Urinary bladder (tissue), 4 donors: ENCODE results near the gene SBNO2. TPM values are rescaled to one million over a fixed set of nuclear protein-coding genes. Genes with fewer than 3 reads are reported as not detected.

ENCODE experiments used
- DNase-seq: peaks from one replicate; pipeline ENCODE4 v3.0.0-alpha.2; 2015; ENCODE audit errors: extremely low spot score
- H3K27ac ChIP-seq: one replicate; pipeline ENCODE4 v1.5.1; 2013; ENCODE audit warnings: low read depth, mild to moderate bottlenecking, moderate library complexity
- H3K36me3 ChIP-seq: one replicate; pipeline ENCODE4 v1.6.1; 2013; ENCODE audit warnings: mild to moderate bottlenecking, moderate library complexity; ENCODE audit not compliant: insufficient read depth
- H3K4me1 ChIP-seq: one replicate; pipeline ENCODE4 v1.6.1; 2013; ENCODE audit warnings: mild to moderate bottlenecking, moderate library complexity; ENCODE audit not compliant: insufficient read depth
- H3K4me3 ChIP-seq: one replicate; pipeline ENCODE4 v1.5.1; 2013; ENCODE audit warnings: low read depth, low read length
- WGBS: extraction: QIAGEN DNeasy Blood & Tissue Kit; methylation state at CpG from one replicate; pipeline ENCODE4 v1.1.7; 2013; 5-methylcytosine and 5-hydroxymethylcytosine counted together
- polyA plus RNA-seq: library from polyadenylated mRNA; stranded (reverse); fragments of 200-250 nt; gene quantifications from one replicate; pipeline ENCODE4 v1.2.3, GENCODE V29; 2013
- total RNA-seq: library from RNA; depleted of rRNA; stranded (reverse); fragments of >200 nt; gene quantifications from one replicate; pipeline ENCODE4 v1.2.3, GENCODE V29; 2014
- donor health status: healthy with polysubstance abuse.
- donor health status: healthy.

SBNO2 gene
- total and polyA plus RNA-seq, 2 donors: 7.6 to 44.8 TPM

DNA sequence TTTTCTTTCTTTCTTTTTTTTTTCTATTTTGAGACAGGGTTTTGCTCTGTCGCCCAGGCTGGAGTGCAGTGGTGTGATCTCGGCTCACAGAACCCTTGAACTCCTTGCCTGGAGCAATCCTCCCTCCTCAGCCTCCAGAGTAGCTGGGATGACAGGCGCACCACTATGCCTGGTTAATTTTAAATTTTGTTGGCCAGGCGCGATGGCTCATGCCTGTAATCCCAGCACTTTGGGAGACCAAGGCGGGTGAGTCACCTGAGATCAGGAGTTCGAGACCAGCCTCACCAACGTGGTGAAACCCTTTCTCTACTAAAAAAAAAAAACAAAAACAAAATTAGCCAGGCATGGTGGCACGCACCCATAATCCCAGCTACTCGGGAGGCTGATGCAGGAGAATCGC, 8.7 kb upstream of the SBNO2 start:
- Histone ChIP-seq H3K4me1 (no peaks in the 10 kb centered on the region), H3K27ac (no peak overlapping the region), H3K4me3 (no peak overlapping the region), H3K36me3 (no peaks in the 10 kb centered on the region)
- DNase-seq: no peak
- WGBS: 92% methylated on average over 11 of the region's 11 CpGs

DNA sequence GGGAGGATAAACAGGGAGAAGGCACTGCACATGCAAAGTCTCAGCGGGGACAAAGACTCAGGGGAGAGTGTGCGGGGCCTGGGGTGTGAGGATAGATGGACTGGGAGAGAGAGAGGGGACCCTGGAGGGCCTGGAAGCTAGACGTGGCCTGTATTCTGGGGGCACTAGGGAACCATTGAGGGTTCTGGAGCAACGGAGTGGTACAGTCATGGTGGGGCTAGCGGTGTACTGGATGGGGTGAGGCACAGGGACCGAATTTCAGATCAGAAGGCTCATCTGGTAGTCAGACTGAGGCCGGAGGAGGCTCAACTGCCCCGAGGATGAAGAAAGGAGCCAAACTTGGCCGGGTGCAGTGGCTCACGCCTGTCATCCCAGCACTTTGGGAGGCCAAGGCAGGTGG, 8.0 kb upstream of the SBNO2 start:
- WGBS: 93% methylated on average over 10 of the region's 10 CpGs
- Histone ChIP-seq H3K36me3 (no peaks in the 10 kb centered on the region), H3K27ac (no peak overlapping the region), H3K4me1 (no peaks in the 10 kb centered on the region), H3K4me3 (no peak overlapping the region)
- DNase-seq: no peak

DNA sequence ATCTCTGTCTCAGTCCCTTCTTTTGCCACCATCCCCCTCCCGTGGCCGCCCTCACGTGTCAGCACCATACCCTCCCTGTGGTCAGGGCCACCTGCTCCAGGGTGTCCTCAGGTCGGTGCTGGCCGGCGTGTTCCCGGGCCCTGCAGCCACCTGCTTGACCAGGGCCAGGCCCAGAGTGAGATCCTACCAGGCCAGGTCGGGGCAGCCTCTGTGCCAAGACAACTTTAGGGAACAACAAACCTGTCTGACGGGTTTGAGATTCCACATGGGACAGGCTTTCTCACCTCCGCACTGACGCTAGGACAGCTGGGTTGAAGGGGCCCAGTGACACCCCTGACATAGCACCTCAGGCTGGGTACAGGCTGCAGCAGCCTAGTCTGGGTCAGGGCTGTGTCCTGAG, 7.5 kb upstream of the SBNO2 start:
- WGBS: 79% methylated on average over 11 of the region's 11 CpGs
- Histone ChIP-seq H3K36me3 (no peaks in the 10 kb centered on the region), H3K27ac (no peak overlapping the region), H3K4me1 (no peaks in the 10 kb centered on the region), H3K4me3 (no peak overlapping the region)
- DNase-seq: no peak

DNA sequence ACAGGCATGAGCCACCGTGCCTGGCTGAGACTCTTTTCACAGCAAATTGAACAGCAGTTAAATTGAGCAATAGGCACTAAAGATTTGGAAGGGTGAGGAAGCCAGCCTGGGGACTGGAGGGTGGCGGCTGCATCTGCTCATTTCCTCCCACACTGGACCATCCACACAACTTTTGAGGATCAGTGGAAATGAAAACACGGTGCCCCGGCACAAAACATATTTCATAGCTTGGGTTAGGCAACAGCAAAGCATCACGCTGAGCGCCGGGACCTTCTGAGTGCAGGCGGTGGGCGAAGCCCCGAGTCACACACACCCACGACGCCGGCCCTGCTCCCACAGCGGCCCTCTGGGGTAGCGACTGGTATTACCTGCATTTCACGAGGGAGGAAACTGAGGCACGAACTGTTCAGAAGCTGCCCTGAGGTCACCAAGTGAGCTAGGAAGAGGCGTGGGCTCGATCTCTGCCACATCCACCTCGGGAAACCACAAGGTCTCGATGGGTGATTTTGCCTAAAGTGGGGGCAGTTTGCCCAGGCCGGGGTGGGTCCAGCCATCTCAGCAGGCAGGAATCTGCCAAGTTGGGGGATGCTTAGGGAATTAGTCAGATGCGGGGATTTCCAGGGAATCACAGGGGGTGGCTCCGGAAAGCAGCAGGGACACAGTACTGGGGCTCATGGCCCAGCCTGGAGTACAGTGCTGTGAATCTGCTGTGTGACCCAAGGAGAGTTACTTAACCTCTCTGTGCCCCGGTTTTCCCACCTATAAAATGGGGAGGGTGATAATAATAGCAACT, 3.5 kb upstream of the SBNO2 start:
- DNase-seq: no peak
- 63% methylated on average over 25 of the region's 25 CpGs for WGBS
- no peaks in the 10 kb centered on the region for H3K36me3 ChIP-seq
- no peak overlapping the region for H3K4me3 ChIP-seq
- no peaks in the 10 kb centered on the region for H3K4me1 ChIP-seq
- H3K27ac ChIP-seq: no peak overlapping the region

DNA sequence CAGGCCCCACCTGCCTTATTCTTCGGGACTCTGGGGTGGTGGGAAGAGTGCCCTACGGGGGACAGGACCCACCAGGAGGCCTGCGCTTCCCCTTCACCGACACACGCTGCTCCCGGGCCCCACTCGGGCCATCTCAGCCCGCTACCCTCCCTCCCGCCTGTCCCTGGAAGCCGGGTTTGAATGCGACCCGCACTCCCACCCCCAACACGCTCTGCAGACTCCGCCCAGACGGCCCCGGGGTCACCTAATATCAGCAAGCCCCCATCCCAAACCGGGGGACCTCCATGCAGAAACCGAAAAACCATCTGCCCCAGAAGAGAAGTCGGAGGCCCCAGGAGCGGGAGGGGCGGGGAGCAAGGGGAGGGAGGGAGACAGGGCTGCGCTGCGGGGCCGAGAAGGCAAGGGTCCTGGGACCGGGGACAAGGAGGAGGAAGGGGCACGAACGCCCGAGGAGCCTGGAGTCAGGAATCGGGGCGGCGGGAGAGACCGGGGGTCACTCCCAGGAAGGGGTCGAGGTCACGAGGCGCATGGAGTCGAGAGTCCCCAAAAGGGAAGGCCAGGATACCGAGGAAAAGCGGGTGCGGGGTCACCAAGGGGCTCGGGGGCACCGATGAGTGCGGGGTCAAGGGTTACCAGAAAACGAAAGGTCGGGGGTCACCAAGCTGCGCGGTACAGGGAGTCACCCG, 766 bp downstream of the SBNO2 start:
- no peak for DNase-seq
- 3% methylated on average over 47 of the region's 47 CpGs for WGBS

DNA sequence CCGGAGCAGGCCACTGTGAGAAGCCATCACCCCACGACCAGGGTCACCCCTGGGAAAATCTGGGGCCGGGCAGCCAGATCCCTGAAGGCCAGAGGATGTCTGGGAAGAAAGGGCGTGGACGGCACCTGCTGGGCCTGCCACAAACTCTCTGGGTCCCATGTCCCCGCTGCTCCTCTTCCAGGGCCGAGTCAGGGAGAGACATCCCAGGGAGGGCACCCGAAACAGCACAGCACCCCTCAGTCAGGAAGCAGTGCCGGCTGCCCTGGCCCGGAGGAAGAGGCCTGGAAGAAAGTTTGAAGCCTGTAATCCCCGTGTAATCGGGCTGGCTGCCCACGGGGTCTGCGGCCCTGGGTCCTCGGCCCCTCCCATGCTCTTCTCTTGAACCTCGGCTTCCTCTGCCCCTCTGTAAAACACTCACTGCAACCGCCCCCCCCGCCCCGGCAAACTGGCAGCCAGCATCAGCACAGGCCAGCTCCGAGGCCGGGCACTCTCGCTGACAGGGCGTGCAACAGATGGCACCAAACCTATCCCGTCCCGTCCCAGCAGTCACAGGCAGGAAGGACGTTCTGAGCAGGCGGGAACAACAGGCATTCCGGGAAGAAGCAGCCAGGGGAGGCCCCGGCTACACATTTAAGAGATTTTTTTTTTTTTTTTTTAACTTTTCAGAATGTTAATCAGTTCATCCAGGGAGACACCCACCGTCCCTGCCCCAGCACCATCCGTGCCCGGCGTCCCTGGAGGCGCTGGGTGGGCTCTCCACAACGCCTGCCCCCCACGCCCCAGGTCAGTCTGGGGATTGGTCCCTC, 1.5 kb downstream of the SBNO2 start:
- Histone ChIP-seq H3K36me3 (no peaks in the 10 kb centered on the region), H3K27ac (peak overlapping the region; percentile 66), H3K4me1 (no peaks in the 10 kb centered on the region), H3K4me3 (peak overlapping the region; percentile 97)
- no peak for DNase-seq
- WGBS: 15% methylated on average over 36 of the region's 36 CpGs

More for the DNA sequence above, 766 bp downstream of the SBNO2 start:
- no peaks in the 10 kb centered on the region for H3K4me1 ChIP-seq
- no peaks in the 10 kb centered on the region for H3K36me3 ChIP-seq
- peak overlapping the region; percentile 97 for H3K4me3 ChIP-seq
- peak overlapping the region; percentile 66 for H3K27ac ChIP-seq

DNA sequence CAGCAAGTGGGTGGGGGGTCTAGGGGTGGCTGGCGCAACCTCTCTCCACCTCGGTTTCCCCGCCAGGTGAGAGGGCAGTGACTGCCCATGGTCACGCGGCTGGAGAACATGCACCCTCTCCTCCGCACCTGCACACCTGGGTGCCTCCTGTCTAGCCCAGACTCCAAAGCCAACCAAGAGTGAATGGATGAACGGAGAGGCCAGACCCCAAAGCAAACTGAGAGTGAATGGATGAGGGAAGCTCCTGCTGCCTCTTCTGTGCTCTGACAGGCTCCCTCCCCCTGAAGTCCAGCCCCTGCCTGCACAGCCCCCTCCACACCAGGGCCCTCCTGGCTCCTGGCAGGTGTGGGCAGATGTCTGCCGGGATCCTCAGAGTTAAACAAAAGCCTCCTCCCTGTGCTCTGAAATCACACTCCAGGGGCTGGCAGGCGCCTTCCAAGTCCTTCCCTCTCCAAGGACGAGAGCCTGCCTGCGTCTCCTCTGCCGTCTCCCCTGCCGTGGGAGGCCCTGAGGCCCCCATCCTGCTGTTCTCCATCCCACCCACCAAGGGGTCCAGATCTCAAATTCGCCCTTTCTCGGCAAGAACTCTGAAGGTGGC, 2.2 kb downstream of the SBNO2 start:
- Histone ChIP-seq H3K27ac (peak overlapping the region; percentile 25), H3K4me1 (no peaks in the 10 kb centered on the region), H3K4me3 (no peak overlapping the region), H3K36me3 (no peaks in the 10 kb centered on the region)
- no peak for DNase-seq
- WGBS: 51% methylated on average over 15 of the region's 15 CpGs

DNA sequence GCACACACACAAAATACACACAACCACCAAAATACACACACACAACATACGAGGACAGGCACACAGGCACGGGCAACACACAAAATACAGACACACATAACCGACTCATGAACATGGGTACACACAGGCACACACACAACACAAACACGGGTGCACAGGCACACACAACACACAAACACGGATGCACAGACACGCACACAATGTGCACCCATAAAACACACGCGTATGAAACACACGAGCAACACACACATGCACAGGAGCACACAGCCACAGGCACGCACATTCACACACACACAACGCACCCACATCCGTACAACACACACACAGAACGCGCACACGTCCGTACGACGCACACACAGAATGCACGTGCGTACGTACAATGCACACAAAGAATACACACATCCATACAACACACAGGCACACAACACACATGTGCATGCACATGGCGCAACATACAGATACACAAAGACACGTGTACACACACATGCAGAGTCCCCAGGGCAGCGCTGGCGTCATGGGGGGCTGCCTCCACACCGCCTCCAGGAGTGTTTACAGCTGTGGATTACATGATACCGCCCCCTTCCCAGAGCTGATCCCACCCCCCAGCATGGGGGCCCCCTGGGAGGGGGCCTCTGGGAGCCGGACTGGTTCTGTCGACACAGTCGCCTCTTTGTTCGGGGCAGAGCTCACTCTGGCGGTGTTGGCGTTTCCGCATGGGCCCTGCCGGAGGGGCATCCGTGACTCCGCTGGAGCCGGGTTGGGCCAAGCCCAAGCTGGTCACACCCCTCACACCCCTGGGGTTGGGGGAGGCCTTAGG, 2.9 kb downstream of the SBNO2 start:
- no peak for DNase-seq
- Histone ChIP-seq H3K4me3 (no peak overlapping the region), H3K4me1 (no peaks in the 10 kb centered on the region), H3K27ac (no peak overlapping the region), H3K36me3 (no peaks in the 10 kb centered on the region)
- 68% methylated on average over 38 of the region's 38 CpGs for WGBS

DNA sequence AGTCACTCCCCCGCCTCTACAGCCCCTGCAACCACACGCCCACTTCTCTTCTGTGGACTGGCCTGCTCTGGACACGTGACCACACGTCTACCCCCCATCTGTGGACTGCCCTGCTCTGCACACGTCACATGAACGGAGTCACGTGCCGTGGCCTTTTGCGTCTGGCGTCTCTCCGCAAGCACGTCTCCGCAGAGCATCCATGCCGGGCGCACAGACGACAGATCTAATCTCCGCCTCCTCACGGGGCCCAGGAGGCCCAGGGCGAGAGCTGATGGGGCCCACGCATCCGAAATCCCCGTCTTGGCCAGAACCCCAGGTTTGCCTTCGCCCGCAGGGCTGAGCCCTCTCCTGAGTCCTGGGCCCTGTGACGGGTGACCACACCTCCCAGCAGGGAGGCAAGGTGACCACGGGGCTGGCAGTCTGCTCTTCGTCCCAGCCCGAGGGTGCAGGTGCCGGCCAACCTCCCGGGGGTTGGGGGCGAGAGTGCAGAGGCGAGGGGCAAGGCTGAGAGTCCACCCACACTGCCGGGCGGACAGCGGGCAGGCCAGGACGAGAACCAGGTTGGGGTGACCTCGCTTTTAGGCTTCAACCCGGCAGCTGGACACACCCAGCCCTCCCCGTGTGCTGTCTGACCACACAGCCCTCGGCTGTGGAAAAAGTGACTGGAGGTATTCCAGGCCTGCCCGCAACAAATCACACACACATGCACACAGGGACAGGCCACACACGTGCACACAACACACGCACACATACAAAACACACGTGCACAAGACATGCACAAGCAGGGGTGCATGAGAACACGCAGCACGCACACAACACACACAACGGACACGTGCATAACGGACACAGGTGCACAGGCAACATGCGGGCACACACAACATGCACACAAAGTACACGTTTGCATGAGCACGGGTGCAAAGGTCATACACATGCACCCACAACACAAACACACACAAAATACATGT, 3.9 kb downstream of the SBNO2 start:
- H3K4me1 ChIP-seq: no peaks in the 10 kb centered on the region
- peak overlapping the region; percentile 27 for H3K27ac ChIP-seq
- no peak for DNase-seq
- H3K36me3 ChIP-seq: no peaks in the 10 kb centered on the region
- WGBS: 60% methylated on average over 52 of the region's 52 CpGs
- H3K4me3 ChIP-seq: no peak overlapping the region

DNA sequence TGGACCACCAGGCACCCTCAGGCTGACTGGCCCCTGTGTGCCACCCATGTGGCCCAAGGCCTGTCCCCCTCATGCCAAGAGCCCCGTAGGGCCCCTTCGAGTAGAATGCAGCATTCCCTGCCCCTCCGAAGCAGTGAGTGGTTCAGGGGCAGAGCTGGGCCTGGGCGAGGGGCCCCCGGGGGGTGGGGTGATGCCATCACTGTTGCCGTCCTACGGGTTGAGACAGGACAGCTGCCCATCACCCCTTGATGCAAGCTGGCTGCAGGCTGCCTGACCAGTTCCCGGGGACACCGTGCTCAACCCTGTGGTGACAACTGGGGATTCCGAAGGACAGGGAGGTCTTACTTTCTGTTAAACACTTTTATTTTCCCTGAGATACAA, 4.7 kb downstream of the SBNO2 start:
- no peaks in the 10 kb centered on the region for H3K36me3 ChIP-seq
- no peak overlapping the region for H3K4me3 ChIP-seq
- 70% methylated on average over 10 of the region's 10 CpGs for WGBS
- H3K27ac ChIP-seq: no peak overlapping the region
- no peak for DNase-seq
- H3K4me1 ChIP-seq: no peaks in the 10 kb centered on the region

DNA sequence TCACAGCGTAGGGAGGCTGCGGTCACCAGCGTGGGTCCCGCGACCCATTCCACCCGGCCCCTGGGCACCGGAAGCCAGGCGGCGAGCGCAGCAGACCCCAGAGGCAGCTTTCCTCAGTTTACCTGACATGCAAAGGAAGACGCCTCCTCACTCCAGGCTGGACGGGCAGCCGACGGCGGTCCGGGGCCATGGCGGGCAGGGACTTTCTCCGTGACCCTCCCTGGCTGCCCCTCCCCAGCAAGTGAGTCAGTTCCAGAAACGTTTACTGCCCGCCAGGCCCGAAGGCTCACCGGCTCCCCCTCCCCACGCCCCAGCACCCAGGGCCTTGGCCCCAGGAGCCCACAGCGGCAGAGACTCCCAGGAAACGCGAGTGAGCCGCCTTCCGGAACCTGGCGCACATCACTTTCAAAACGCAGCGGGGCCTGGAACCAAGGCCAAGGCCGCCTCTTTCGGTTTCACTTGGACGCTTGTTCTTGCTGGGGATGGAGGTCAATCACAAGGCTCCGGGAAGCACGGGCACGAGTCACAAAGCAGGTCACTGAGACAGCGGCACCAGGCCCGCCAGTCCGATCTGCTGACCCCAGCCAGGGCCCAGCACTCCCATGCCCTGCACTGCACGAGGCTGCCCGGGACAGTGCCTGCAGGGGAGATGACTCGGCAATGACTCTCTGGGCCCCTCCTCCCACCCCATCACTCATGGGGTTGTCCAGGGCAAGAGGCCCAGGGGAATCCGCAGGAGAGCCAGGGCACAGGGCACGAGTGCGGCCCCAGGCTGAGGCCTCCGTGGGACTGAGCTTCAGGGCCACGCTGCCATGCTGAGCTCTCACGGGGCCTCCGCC, 5.3 kb downstream of the SBNO2 start:
- DNase-seq: no peak
- H3K4me1 ChIP-seq: no peaks in the 10 kb centered on the region
- H3K4me3 ChIP-seq: peak overlapping the region; percentile 10
- no peaks in the 10 kb centered on the region for H3K36me3 ChIP-seq
- H3K27ac ChIP-seq: no peak overlapping the region
- WGBS: 75% methylated on average over 50 of the region's 50 CpGs
